Activated naive CD4-positive, alpha-beta T cell treated with anti-CD3 and anti-CD28 coated beads, Interleukin-2, amount 50 U/mL, for 16 hours (primary cell): ENCODE measurements around the gene NANP.

Source experiments
- DNase-seq: peaks from one replicate; pipeline ENCODE4 v3.0.0-alpha.2; 2020

Gene NANP

DNA sequence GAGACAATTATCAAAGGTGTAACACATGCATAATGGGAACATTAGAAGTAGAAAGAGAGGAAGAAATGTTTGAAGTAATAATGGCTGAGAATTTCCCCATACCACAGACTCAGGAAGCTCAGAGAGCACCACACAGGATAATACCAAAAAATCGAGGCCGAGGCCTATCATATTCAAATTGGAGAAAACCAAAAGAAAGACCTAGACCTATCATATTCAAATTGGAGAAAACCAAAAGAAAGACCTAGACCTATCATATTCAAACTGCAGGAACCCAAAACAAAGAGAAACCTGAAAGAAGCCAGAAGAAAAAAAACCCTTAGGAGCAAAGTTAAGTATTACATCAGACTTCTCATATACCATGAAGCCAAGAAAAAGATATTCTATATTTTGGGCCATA, 56.5 kb downstream of the NANP start:
- no peak for DNase-seq

DNA sequence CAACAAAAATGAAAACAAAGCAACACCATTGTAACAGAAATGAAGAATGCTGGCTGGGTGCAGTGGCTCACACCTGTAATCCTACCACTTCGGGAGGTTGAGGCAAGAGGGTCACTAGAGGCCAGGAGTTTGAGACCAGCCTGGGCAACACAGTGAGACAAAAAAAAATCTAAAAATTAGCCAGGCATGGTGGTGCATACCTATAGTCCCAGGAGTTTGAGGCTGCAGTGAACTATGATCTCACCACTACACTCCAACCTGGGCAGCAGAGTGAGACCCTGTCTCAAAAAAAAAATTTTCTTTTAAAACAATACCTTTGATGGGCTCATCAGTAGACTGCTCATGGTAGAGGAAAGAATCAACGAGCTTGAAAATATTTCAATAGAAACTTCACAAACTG, 57.0 kb downstream of the NANP start:
- no peak for DNase-seq

DNA sequence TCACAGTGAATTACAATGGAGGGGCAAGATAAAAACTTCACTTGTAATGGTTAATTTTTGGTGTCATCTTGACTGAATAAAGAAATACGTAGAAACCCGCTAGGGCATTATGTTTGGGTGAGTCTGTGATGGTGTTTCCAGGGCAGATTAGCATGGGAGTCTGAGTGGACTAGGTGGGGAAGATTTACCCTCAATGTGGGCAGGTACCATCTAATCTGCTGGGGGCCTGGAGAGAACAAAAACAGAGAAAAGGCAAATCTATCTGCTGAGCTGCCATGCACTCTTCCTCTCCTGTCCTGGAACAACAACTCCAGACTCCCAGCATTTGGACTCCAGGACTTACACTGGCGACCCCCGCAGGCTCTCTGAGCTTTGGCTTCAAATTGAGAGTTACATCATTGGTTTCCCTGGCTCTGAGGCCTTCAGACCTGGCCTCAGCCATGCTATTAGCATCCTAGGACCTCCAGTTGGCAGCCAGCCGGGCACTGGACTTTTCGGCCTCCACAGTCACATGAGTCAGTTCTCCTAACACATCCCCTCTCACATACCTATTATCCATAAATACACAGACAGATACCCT, 58.1 kb downstream of the NANP start:
- DNase-seq: no peak

DNA sequence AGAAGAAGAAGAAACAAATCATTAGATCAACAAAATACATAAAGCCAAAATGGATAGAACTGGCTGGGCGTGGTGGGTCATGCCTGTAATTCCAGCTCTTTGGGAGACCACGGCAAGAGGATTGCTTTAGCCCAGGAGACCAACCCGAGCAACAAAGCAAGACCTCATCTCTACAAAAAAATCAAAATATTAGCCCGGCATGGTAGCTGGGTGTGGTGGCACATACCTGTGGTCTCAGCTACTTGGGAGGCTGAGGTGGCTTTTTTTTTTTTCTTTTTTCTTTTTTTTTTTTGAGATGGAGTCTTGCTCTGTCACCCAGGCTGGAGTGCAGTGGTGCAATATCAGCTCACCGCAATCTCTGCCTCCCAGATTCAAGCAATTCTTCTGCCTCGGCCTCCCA, 59.9 kb downstream of the NANP start:
- no peak for DNase-seq

DNA sequence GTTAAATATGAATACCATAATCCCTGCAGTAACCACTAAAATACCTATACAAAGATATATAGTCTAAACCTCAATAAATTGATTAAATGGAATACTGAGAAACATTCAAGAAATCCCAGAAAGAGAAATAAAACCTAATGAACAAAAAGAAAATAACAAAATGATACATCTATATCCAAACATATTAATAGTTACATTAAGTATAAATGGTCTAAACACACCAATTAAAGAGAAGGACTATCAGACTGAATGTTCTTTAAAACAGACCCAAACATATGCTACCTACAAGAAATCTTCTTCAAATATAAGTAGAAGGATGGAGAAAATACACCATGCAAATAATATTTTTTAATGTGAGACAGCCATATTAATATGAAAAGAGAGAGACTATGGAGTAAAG, 60.5 kb downstream of the NANP start:
- no peak for DNase-seq
